ENCODE measurements around the gene IGF2R. TPM values are rescaled to one million over a fixed set of nuclear protein-coding genes. Genes with fewer than 3 reads are reported as not detected.
A peak's percentile ranks its signal among the peaks of the same experiment; 100 is the strongest.
"Not testable (repeated sequence)": the region's sequence is repeated elsewhere in the genome, so short reads cannot be mapped to it uniquely, and the experiment has no call there.

IGF2R gene
- total RNA-seq = 88.6 TPM
- 23.7 TPM for polyA plus RNA-seq (ENCODE audit: insufficient read depth, low read depth, low replicate concordance)
- long read RNA-seq, donor 1, partial matches to known transcripts = 0 of 2 reads
- long read RNA-seq, donor 1, other reads (novel, unspliced or antisense) = 0 of 2 reads
- long read RNA-seq, donor 2, full-length matches to known transcripts = 1 of 1 reads
- long read RNA-seq, donor 2, partial matches to known transcripts = 0 of 1 reads
- long read RNA-seq, donor 2, other reads (novel, unspliced or antisense) = 0 of 1 reads
- long read RNA-seq, donor 3, full-length matches to known transcripts = 2 of 7 reads
- long read RNA-seq, donor 3, partial matches to known transcripts = 5 of 7 reads
- long read RNA-seq, donor 3, other reads (novel, unspliced or antisense) = 0 of 7 reads
- long read RNA-seq, donor 4, partial matches to known transcripts = 33 of 33 reads
- long read RNA-seq, donor 4, other reads (novel, unspliced or antisense) = 0 of 33 reads
- long read RNA-seq, donor 5 = 0 reads
- long read RNA-seq, donor 6, partial matches to known transcripts = 22 of 22 reads
- long read RNA-seq, donor 6, other reads (novel, unspliced or antisense) = 0 of 22 reads
- long read RNA-seq, donor 7, full-length matches to known transcripts = 3 of 45 reads
- long read RNA-seq, donor 7, partial matches to known transcripts = 27 of 45 reads
- long read RNA-seq, donor 7, other reads (novel, unspliced or antisense) = 15 of 45 reads
- long read RNA-seq, donor 8, partial matches to known transcripts = 47 of 47 reads
- long read RNA-seq, donor 8, other reads (novel, unspliced or antisense) = 0 of 47 reads
- long read RNA-seq, donor 9 = 0 reads
- long read RNA-seq, donor 10 = 0 reads

GRCh38 chr6:159968295-159969203 lies at the start of gene IGF2R:
Gene IGF2R (plus strand): TSS chr6:159969082. CDS start chr6:159969247, 165 bp downstream.
- H3K36me3 ChIP-seq (ENCODE audit: control insufficient read depth in 2 of 3, insufficient read depth in 3 of 3, low read length in 3 of 3) = no peaks in the 10 kb centered on the region
- DNase-seq (peak; percentile 94 to 98 (median 97)), FAIRE-seq (no peak)
- peak within 1 kb of the TSS; percentile 77 to 95 (median 88) for H3K9ac ChIP-seq (ENCODE audit: low read length in 3 of 3)
- TF ChIP-seq CTCF (IDR thresholded peaks at IDR 0.05; ENCODE audit: borderline replicate concordance, extremely low read depth, insufficient read depth) = no peak
- peak within 1 kb of the TSS; percentile 78 to 88 (median 86) for H3K4me3 ChIP-seq (ENCODE audit: low read length in 3 of 3)
- intact Hi-C loops (cut with DNase I) = no loop called here
- H3K9me3 ChIP-seq (ENCODE audit: control insufficient read depth in 2 of 3, insufficient read depth in 1 of 3, low read length in 3 of 3) = no peaks in the 10 kb centered on the region
- peaks cover 2 to 24% (median 16%) of the 10 kb centered on the region in 3 donors for H3K4me1 ChIP-seq (ENCODE audit: control insufficient read depth in 2 of 3, insufficient read depth in 2 of 3, low read depth in 1 of 3, low read length in 3 of 3)
- peak within 1 kb of the TSS; percentile 95 to 96 for H3K27ac ChIP-seq (ENCODE audit: low read depth in 2 of 2, low read length in 2 of 2)
- H3K27me3 ChIP-seq (ENCODE audit: control insufficient read depth, insufficient read depth, low read length) = no peaks in the 10 kb centered on the region

- Histone ChIP-seq H3K9ac (ENCODE audit: low read length in 3 of 3) (no peak overlapping the region), H3K27ac (ENCODE audit: low read depth in 2 of 2, low read length in 2 of 2) (no peak overlapping the region), H3K9me3 (ENCODE audit: control insufficient read depth in 2 of 3, insufficient read depth in 1 of 3, low read length in 3 of 3) (no peaks in the 10 kb centered on the region), H3K4me1 (ENCODE audit: control insufficient read depth in 2 of 3, insufficient read depth in 2 of 3, low read depth in 1 of 3, low read length in 3 of 3) (no peaks in the 10 kb centered on the region), H3K36me3 (ENCODE audit: control insufficient read depth in 2 of 3, insufficient read depth in 3 of 3, low read length in 3 of 3) (no peaks in the 10 kb centered on the region), H3K27me3 (ENCODE audit: control insufficient read depth, insufficient read depth, low read length) (no peaks in the 10 kb centered on the region), H3K4me3 (ENCODE audit: low read length in 3 of 3) (no peak overlapping the region)
- DNase-seq (no peak), FAIRE-seq (no peak)
- no peak for TF ChIP-seq CTCF (IDR thresholded peaks at IDR 0.05; ENCODE audit: borderline replicate concordance, extremely low read depth, insufficient read depth)
- intact Hi-C loops (cut with DNase I) = no loop called here
Measured at GRCh38 chr6:159919800-159920199, 49.1 kb upstream of the IGF2R start.

- H3K4me3 ChIP-seq (ENCODE audit: low read length in 3 of 3); intact Hi-C loops (cut with DNase I); DNase-seq; H3K4me1 ChIP-seq (ENCODE audit: control insufficient read depth in 2 of 3, insufficient read depth in 2 of 3, low read depth in 1 of 3, low read length in 3 of 3); H3K27me3 ChIP-seq (ENCODE audit: control insufficient read depth, insufficient read depth, low read length); H3K36me3 ChIP-seq (ENCODE audit: control insufficient read depth in 2 of 3, insufficient read depth in 3 of 3, low read length in 3 of 3); H3K27ac ChIP-seq (ENCODE audit: low read depth in 2 of 2, low read length in 2 of 2); H3K9ac ChIP-seq (ENCODE audit: low read length in 3 of 3); FAIRE-seq; H3K9me3 ChIP-seq (ENCODE audit: control insufficient read depth in 2 of 3, insufficient read depth in 1 of 3, low read length in 3 of 3): not testable (repeated sequence)
Measured at GRCh38 chr6:159924150-159924549, 44.7 kb upstream of the IGF2R start.

Data from kidney (tissue), 22 donors.